ENCODE data around the gene POU6F2. TPM values are rescaled to one million over a fixed set of nuclear protein-coding genes. Genes with fewer than 3 reads are reported as not detected.

Gene POU6F2
- total and polyA plus RNA-seq, 9 of the 15 experiments (the other 6 are each of a cell fraction or from before 2014, with no cell fraction given), result 0.29 to 1.5 (median 0.96) TPM

DNA sequence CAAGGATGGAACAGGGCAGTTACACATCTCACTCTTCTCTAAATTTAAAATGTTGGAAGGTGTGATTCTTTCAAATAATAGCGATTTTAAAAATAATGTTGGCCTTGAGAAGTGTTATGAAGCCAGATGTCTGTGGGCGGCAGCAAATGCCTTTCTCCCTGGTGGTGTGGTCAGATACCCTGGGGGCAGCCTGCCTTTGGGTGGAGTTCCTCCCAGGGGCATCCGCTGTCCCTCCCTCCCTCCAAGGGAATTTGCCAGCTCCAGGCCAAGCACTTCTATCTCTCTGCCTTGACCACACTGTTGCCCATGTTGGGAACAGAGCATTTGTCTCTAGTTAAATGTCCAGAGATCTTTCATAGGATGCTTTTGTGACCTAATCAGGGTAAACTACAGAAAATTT is 121.4 kb downstream of the POU6F2 start:
- POLR2A ChIA-PET, result interaction anchor here (0.9 kb wide), 1 partner anchor 85 kb away, joined by 3 read pairs; no protein-coding TSS in a partner anchor
- Histone ChIP-seq H3K27ac (ENCODE audit: extremely low read depth, low read depth, low read length) (no peak overlapping the region), H4K20me1 (replicated peaks; ENCODE audit: control insufficient read depth, insufficient read depth, low read length) (no peaks in the 10 kb centered on the region; the same call in 1 of the 2 replicates), H3K27me3 (ENCODE audit: control insufficient read depth in 2 of 2, insufficient read depth in 2 of 2, low read length in 2 of 2) (no peaks in the 10 kb centered on the region), H3K36me3 (ENCODE audit: control insufficient read depth, insufficient read depth, low read length) (no peaks in the 10 kb centered on the region), H3K9me3 (replicated peaks; ENCODE audit: control insufficient read depth, insufficient read depth, low read depth, low read length) (no peaks in the 10 kb centered on the region), H3K4me3 (no peak overlapping the region), H2AFZ (ENCODE audit: low read depth, low read length) (no peak overlapping the region), H3K9me1 (ENCODE audit: control insufficient read depth, insufficient read depth, low read length) (no peaks in the 10 kb centered on the region), H3K9ac (ENCODE audit: insufficient read depth in 1 of 2, low read depth in 2 of 2, low read length in 2 of 2) (no peak overlapping the region), H3K4me1 (replicated peaks in 1 of 2; ENCODE audit: control insufficient read depth in 2 of 2, insufficient read depth in 2 of 2, low read length in 2 of 2) (no peaks in the 10 kb centered on the region), H3K4me2 (ENCODE audit: insufficient read depth, low read length) (no peak overlapping the region), H3K79me2 (ENCODE audit: control insufficient read depth, insufficient read depth, low read length) (no peaks in the 10 kb centered on the region)
- FAIRE-seq, result no peak
- no peak for DNase-seq (ENCODE audit: extremely low read depth in 1 of 4, low spot score in 3 of 4)
- intact Hi-C loops (cut with micrococcal nuclease) (loop anchor here (10.0 kb wide), 1 partner anchor 294 kb away; no protein-coding TSS in a partner anchor), in situ Hi-C loops (cut with MboI) (no loop called here)
- WGBS (ENCODE audit: insufficient coverage, low coverage, missing lambda C conversion rate), result 0% methylated on average over 3 of the region's 3 CpGs
- CTCF ChIA-PET (ENCODE audit: low intra/inter-chr PET ratio), result no interaction called here
- no TSS peak for BruUV-seq (replicated peaks)
- no peak for ATAC-seq
- TF ChIP-seq CREBBP (IDR thresholded peaks at IDR 0.05; ENCODE audit: low read depth, low read length), result no peak
- TF ChIP-seq ZBTB17 (CRISPR knock-in tag; IDR thresholded peaks at IDR 0.05), result no peak
- no peak for TF ChIP-seq ZNF561 (CRISPR knock-in tag; conservative IDR thresholded peaks at IDR 0.05)
- no peak for TF ChIP-seq TCF3 (CRISPR knock-in tag; IDR thresholded peaks at IDR 0.05)
- no peak for TF ChIP-seq SPI1 (IDR thresholded peaks at IDR 0.05; ENCODE audit: borderline replicate concordance, low read depth, low read length)
- no peak for TF ChIP-seq ZNF764 (CRISPR knock-in tag; IDR thresholded peaks at IDR 0.05; ENCODE audit: low read depth)
- TF ChIP-seq SREBF1 (IDR thresholded peaks at IDR 0.05; ENCODE audit: borderline replicate concordance, low read depth, low read length), result no peak
- no peak for TF ChIP-seq TEAD1 (CRISPR knock-in tag; IDR thresholded peaks at IDR 0.05)
- TF ChIP-seq RNF2 (IDR thresholded peaks at IDR 0.05), result no peak
- TF ChIP-seq SLC30A9 (CRISPR knock-in tag; IDR thresholded peaks at IDR 0.05), result no peak
- TF ChIP-seq E2F3 (CRISPR knock-in tag; IDR thresholded peaks at IDR 0.05), result no peak
- no peak for TF ChIP-seq ZNF280B (CRISPR knock-in tag; IDR thresholded peaks at IDR 0.05)
- TF ChIP-seq, protein P1, sequence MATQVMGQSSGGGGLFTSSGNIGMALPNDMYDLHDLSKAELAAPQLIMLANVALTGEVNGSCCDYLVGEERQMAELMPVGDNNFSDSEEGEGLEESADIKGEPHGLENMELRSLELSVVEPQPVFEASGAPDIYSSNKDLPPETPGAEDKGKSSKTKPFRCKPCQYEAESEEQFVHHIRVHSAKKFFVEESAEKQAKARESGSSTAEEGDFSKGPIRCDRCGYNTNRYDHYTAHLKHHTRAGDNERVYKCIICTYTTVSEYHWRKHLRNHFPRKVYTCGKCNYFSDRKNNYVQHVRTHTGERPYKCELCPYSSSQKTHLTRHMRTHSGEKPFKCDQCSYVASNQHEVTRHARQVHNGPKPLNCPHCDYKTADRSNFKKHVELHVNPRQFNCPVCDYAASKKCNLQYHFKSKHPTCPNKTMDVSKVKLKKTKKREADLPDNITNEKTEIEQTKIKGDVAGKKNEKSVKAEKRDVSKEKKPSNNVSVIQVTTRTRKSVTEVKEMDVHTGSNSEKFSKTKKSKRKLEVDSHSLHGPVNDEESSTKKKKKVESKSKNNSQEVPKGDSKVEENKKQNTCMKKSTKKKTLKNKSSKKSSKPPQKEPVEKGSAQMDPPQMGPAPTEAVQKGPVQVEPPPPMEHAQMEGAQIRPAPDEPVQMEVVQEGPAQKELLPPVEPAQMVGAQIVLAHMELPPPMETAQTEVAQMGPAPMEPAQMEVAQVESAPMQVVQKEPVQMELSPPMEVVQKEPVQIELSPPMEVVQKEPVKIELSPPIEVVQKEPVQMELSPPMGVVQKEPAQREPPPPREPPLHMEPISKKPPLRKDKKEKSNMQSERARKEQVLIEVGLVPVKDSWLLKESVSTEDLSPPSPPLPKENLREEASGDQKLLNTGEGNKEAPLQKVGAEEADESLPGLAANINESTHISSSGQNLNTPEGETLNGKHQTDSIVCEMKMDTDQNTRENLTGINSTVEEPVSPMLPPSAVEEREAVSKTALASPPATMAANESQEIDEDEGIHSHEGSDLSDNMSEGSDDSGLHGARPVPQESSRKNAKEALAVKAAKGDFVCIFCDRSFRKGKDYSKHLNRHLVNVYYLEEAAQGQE (IDR thresholded peaks at IDR 0.05; ENCODE audit: borderline replicate concordance), result no peak
- TF ChIP-seq, protein P1 (CRISPR knock-in tag; IDR thresholded peaks at IDR 0.05; ENCODE audit: low read depth), result no peak
